NCI-H1417 treated with DMSO at 0.1 percent for 48 hours (cell line): ENCODE results near the gene LYPD6.

Experiments
- DNase-seq: peaks from one replicate; lab custom pipeline; 2025; lab: John Stamatoyannopoulos, UW

LYPD6 gene

DNA sequence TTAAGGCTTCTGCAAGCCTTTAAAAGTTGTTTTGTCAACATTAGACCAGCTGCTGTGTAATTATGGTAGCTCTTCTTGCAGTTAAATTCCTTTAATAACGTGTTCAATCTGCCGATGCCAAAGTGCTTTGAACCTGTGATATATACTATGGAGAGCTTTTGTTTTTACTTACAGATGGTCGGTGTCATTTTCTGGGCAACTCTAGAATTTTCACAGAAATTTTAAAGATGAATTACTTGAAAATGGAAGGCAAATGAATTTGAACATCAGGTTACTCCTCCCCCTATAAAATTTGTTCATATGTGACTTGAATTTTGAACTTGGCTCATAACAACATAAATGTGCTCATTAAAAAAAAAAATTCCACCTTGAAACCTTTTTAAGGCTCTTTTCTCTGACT is 23.0 kb downstream of the LYPD6 start:
- DNase-seq: no peak

DNA sequence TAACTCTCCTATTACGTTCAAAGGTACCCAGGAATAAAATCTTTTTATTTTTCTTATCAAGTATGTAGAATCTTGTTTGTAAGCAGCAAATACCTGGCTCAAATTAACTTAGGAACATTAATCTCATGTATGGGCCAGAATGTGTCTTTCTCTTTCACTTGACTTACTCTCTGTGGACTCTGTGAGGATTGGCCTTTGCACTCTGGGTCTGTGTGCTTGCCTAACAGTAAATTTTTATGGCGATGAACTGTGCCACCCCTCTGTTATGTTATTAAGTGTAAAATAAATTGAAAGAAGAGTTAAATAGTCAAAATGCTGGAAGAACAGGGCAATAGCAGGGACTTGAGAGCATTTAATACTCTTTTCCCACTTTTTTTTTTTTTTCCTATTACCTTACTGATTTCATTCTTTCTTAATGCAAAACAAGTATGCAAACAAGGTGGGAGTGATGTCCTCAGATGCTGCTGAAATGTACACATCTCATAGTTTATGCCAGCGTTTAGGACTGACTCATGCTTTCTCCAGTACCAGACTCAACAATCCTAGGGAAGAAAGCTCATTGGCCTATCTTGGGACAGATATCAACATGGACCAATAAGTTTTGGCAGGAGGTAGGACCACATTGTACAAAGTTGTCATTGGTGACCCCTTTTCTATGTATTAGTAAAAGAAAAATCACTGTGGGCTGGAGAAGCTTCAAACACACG is 25.5 kb downstream of the LYPD6 start:
- DNase-seq: no peak

DNA sequence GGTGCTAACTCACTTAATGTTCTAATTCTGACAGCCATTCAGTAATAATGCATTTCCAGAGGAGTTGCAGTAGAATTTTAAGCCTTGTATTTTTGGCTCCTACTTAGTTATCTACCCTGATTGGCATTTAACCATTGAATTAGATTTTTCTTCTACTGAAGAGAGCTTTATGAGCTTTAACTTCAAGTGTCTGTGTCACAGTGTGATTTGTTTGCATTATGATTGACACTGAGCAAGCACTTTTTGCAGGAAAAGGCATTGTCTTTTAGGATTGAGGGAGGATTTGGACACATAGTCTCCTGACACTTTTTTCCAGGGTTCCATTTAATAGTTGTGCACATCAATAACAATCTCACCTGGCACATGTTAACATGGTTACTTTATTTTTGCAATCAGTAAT is 26.7 kb downstream of the LYPD6 start:
- no peak for DNase-seq

DNA sequence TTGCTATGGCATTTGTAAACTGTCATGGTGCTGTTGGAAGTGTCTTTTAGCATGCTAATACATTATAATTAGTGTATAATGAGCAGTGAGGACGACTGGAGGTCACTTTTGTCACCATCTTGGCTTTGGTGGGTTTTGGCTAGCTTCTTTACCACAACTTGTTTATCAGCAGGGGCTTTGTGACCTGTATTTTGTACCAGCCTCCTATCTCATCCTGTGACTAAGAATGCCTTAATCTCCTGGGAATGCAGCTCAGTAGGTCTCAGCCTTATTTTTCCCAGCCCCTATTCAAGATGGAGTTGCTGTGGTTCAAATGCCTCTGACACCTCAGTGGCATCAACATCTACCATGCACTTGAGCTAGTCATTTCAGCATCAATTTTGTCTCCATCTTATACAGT is 29.7 kb downstream of the LYPD6 start:
- DNase-seq: no peak

DNA sequence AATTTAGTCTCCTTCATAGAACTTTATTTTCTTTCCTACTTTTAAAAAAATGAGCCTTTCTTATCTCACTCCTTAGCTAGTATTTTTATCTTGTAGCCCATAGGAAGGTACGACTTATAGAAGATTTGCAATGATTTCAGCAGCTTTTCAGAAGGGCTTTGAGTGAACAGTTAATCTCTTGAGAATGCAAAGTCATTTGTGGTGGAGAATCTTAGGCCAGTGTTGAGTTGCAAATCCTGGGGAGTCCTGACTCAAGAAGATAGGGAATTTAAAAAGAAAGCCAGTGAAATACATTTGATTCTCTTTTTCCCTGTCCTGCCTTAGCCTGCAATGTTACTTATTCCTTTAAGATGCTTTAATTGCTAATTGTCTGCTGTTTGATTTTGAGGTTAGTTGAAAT is 33.6 kb downstream of the LYPD6 start:
- no peak for DNase-seq

DNA sequence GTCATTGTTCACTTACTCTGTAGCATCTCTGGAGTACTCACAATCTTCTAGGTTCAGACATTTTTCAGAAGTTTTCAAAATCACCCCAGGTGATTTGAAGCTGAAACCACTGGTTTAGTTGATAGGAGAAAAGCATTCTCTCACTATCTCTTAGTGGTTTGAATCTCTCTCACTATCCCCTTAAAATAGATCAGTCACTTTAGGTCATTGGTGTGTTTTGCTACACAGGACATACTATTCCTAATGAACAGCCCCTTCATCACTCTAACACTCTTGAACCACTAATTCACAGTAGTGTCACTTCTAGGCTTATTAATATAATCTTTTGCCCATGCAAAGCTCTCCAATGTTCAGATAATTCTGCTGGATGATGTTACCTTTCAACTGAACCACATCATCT is 34.5 kb downstream of the LYPD6 start:
- no peak for DNase-seq

DNA sequence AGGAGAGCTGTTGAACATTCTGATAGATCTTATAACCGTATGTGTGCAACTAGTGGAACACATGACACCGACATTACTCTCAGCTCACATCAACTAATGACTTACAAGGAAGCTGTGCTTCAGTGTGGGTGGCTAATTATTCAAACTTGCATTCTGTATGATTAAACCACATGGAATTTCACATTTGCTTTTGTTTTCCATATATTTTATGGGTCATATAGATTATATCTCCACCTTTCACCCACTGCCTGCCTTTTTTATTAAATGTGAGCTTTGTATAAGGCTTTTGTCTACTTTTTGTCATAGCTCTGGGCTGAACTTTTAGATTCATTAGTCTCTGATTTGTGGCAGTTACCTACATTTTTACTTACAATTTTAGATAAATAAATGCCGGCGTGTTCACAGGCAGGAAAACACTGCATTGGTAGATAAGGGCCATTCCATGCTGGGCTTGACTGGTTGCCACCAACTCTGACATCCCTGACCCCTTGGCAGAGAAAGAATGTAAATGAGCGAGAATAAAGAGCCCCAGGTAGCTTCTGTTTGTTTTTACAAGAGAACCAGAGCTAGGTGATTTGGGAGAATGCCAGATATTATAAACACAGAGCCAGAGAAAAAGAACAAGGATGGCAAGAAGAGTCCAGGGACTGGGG is 35.7 kb downstream of the LYPD6 start:
- peak; percentile 72 for DNase-seq

DNA sequence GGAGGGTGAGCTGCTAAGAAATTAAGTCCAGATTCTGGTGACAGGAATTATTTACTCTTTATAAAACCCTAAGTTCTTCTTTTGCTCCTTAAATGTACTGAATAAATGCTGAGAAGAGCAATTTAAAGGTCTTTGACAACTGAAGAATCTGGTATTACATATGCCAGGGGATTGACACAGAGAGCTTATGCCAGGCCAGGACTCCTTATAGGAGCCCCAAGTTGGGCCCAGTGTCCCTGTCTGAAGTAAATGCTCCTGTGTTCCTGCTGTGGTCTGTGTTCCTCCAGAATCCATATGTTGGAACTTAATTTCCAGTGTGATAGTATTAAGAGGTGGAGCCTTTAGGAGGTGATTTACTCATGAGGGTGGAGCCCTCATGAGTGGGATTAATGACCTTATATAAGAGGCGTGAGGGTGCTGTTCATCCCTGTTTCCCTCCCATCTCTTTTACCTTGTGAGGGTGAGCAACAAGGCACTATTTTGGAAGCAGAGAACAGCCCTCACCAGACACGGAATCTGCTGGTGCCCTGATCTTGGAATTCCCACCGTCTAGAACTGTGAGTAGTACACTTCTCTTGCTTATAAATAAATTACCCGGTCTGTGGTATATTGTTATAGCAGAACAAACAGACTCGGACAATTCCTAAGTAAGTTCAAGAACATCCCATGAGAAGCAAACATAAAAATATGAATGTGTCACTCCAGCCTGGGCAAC is 39.8 kb downstream of the LYPD6 start:
- no peak for DNase-seq

DNA sequence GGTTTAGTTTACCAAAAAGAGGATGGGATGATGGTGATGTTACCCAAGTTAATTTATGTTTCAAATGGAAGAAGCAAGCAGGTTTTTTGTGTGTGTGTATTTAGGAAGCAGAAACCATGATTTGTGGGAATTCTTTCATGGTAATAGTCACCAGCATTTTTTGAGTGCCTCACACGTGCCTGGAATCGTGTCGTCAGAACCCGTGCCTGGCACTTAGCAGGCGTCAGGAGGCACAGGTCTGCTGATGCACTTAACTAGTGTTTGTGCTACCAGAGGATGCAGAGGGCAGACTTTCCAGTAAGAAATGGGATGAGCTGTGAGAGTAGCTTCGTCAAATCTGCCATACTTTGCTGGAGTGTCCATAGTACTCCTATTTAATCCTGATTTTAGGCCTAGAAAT is 41.1 kb downstream of the LYPD6 start:
- no peak for DNase-seq

DNA sequence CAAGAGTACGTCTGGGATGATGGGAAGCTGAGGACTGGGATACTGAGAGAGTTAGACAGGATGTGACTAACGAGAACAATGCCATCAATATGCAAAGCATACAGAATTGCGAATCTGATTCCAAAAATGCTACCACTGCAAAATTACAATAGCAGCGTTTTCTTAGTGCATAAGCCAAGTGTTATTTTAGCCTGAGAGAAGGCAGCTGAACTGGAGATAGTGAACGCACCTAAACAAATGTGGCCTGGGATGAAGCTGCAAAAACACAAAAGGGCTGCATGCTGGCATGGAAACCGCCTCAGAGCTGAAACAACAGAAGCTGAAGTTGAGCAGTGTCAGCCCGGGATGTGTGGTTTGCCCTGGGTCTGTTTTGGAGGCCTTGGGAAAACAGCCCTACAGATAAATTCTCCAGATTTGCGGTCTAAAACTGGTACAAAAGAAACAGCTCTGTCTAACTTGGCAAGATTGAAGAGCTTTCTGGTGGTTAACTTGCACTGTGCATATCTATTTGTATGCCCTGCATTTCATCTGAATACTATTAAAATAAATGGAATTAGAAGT is 45.5 kb downstream of the LYPD6 start:
- no peak for DNase-seq

DNA sequence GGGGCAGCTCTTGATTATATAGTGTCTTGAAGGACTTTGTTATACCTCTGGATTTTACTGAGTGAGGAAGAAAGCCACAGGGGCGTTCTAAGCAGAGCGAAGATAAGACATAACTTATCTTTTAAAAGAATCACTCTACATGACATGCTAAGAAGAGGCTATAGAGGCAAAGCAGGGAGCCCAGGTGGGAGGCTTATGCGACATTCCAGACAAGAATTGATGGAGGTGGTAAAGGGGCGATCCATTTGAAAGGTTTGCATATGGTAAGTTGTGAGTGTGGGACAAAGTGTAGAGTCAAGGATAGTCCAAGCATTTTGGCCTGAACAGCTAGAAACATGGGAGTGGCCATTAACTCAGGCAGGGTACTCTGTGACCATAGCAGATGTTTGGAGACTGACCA is 49.8 kb downstream of the LYPD6 start:
- DNase-seq: no peak

DNA sequence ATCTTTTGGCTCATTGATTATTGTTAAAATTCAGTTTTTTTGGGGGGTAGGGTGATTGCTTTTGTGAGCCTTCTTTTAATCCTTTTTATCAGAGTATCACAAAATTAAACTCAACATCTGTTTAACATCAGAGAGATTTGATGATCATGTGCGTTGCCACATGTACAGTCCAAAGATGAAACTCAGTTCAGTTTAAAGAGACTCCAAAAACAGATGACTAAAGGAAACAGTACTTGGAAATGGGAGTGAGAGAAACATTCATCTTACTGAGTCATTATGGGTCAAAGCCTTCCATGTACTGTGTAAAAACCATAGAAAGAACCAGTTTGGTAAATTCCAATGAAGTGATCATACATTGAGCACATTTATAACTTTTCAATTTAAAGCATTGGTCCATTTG is 53.0 kb downstream of the LYPD6 start:
- no peak for DNase-seq

DNA sequence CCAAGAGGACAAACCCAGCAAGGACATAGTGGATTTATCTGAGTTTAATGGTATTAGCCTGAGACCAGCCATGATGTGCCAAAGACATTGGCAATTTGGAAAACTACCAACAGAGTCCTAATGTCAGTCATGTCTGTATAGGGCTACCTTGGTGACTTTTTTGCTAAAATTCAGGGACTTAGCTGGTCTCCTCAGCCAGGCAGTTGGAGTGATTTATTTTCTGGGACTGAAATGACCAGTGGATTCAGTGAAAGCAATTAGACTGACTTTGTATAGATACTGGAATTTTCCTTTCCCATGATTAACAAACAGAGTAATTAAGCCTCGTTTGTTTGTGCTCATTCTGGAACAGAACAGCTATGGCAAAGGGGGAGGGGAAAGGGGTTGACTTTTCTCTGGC is 55.0 kb downstream of the LYPD6 start:
- no peak for DNase-seq

DNA sequence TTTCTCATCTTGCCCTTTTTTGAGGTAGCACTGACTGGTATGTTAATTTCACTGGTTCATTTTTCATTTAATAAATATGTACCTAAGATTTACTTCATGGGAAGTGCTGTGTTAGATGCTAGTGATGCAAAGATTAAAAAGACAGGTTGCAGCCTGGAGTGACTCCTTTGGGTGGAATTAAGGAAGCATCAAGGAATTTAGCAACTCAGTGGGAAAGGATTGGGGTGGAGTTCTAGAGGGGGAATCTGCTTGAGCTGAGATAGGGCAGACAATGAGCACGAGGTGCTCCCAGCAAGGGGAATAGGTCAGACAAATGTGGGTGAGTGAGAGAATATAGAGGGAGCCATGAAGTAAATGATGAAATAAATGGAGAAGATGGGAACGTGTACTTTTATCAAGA is 57.0 kb downstream of the LYPD6 start:
- no peak for DNase-seq

DNA sequence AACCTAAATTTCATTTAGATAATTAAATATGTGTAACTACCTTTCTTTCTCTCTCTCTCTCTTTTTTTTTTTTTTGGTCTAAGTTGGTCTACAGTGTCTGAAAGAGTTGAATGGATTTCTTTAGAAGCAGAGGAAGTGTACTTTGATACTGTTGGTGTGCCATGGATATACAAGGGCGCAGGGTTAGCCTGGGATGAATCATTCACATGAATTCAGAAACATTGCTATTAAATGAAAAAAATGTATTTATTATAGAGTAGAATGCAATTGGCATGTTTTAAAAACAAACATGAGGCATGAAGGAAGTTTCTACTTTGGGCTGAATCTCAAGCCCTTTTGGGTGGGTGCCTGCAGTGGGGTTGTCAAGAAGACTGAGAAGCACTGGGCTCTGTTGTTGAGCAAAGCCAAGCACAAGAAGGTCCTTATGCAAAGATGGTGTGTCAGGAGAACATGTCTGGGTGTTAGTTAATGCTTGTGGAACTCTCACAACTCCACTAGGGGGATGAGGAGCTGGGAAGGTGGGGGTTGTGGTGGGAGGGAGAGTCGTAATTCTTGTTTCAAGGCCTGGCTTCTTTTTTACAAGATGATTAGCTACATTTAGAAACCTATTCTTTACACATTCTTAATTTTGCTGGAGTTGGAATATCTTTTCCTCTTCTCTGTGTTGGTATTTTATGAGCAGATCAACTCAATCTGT is 57.9 kb downstream of the LYPD6 start:
- DNase-seq: no peak

DNA sequence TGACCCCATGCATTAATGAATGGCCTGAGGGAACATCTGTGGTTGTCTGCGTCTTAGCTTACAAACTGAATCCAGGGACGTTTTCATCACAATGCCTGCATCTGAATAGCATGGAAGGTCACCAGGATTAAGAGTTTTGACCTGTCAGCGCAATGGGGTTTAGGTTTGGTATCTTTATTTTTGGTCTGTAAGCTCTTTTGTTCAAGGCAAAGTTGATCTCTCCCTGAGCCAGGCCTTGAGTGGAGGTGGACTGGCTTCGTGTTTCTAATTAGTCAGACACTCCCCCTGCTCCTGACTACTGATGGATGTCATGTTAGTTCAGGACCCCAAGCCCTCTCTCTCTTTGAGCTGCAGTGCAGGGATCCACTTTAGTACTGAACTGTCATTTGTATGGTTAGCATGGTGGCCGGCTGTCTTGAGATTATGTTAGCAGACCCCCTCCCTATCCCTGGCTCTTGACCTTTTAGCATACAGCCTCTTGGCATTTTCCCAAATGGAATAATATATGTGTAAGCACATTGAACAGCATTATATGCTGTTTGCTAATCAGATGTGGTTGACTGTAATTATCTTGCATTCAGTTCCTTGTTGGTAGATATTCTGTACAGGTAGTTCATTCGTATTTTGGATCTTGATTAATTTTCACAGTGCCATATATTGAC is 59.2 kb downstream of the LYPD6 start:
- DNase-seq: no peak

DNA sequence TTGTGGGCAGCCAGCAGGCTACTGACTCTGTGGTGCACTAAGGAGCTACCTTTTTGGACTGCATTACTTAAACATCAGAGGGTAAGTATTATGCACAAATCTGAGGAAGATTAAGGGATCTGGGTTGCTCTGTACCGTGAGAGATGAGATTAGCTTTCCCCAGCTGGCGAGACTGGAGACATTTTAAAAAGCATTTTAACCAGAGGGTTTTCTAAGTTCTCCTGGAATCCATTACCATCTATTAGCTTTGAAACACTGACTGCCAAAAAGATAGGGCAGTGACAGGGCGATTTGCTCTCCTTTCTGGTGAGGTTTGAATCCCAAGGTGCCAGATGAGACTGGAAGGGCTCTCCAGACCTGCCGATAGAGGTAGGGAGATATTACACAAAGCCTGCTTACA is 63.2 kb downstream of the LYPD6 start:
- DNase-seq: no peak

DNA sequence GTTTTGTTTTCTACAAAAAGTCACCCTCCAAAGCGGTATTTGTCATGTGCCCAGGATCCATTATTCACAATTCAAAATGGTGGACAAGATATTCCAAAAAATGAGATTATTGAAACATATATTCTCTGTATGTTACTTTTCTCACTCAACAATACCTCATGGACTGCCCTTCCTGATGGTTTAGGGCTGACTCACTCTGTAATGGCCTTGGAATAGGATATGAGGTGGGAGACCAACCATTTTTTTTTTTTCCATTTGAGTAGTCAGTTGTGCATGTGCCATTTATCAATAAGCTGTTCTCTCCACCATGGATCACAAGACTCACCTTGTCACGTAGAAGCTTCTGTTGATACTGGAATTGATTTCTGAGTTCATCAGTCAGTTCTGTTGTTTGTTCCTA is 64.5 kb downstream of the LYPD6 start:
- DNase-seq: no peak

DNA sequence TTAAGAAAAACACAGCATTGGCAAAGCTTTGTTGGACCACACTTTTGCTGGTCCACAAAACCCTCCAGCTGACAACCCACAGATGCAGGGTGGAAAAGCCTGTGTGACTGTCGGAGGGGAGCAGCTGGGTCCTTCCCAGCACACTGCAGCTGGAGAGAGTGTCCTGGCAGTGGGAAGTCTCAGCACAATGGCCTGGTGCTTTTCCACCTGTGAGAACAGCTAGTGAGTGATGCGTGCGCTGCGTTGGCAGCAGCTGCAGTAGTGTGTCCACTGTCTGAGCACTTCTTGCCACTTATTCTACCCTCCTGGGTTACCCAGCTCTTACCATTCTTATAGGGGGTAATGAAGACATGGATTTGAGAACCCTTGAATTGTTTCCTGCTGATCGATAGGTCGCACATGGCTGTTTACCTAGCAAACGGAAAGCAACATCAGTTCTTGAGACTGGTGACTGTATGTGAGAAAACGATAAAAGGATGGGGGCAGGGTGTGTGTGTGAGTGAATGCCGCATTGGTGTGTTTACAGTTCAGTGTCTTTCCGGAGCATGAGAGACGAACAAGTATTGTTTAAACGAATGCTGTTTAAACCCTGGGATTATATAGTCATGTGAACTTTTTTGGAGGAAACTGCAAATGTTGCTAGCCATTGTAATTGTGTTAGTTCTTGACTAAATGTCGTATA is 69.7 kb downstream of the LYPD6 start:
- DNase-seq: peak; percentile 68

DNA sequence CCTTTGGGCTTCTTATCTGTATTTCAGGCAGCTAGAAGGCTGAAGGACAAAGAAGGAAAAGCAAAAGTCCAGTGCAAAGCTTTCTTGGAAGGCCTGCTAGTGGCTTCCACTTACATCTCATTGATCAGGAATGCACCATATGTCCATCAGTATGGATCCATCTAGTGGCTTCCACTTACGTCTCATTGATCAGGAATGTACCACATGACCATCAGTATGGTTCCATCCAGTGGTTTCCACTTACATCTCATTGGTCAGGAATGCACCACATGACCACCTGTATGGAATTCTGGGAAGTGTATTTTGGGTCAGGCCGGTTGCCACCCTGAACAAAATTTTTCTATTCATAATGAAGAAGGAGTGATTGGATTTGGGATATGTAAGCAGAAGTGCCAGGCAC is 70.6 kb downstream of the LYPD6 start:
- DNase-seq: no peak

DNA sequence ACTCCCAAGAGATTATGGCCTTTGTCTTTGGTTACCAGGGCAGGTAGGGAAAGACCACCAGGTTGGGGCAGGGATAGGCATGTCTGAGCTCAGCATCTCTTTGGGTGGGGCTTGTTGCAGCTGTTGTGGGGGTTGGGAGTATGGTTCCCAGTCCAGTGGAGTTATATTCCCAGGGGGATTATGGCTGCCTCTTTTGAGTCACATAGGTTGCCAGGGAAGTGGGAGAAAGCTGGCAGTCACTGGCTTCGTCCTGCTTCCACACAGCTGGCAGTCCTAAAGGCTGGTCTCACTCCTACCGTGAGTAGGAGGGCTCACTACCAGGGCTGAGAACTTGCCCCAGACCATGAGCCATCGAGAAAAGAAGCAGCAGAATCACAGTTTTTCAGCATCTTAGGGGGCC is 79.1 kb downstream of the LYPD6 start:
- DNase-seq: no peak
